Transverse colon (tissue), 4 donors: ENCODE results near the gene UVRAG.

Experiments used
- CTCF ChIP-seq, 5 experiments: fragments of 200-600 bp in 3 of 5; fragments of 450-650 bp in 2 of 5; sonication (generic) in 3 of 5; IDR thresholded peaks; 1 replicate in 2 of 5; 2 replicates in 3 of 5; pipeline ENCODE4 v1.5.1; 2016 to 2017; ENCODE audit warnings: antibody characterized with exemption in 5 of 5, inconsistent platforms in 3 of 5, mild to moderate bottlenecking in 2 of 5, moderate library complexity in 1 of 5
- EP300 ChIP-seq: sonication (generic); formaldehyde crosslinking; IDR thresholded peaks from one replicate; pipeline ENCODE4 v1.6.1; 2017; ENCODE audit warnings: antibody characterized with exemption, low read depth
- POLR2A ChIP-seq: fragments of 450-650 bp; IDR thresholded peaks from one replicate; pipeline ENCODE4 v1.6.1; 2016; ENCODE audit warnings: antibody characterized with exemption, mild to moderate bottlenecking, moderate library complexity
- POLR2AphosphoS5 ChIP-seq, 3 donors: sonication (generic); formaldehyde crosslinking; IDR thresholded peaks; one replicate each; pipeline ENCODE4 v1.6.1; 2016; ENCODE audit warnings: antibody characterized with exemption in 3 of 3

GRCh38 chr11:75782540-75783263, 32.3 kb upstream of the UVRAG start:
- no peak for TF ChIP-seq CTCF (IDR thresholded peaks at IDR 0.05)
- no peak for TF ChIP-seq POLR2A
- TF ChIP-seq POLR2AphosphoS5 (IDR thresholded peaks at IDR 0.05), result no peak
- TF ChIP-seq EP300, result no peak
